ENCODE results near the gene TOPORS.
A peak's percentile ranks its signal among the peaks of the same experiment; 100 is the strongest.

The TOPORS gene

DNA sequence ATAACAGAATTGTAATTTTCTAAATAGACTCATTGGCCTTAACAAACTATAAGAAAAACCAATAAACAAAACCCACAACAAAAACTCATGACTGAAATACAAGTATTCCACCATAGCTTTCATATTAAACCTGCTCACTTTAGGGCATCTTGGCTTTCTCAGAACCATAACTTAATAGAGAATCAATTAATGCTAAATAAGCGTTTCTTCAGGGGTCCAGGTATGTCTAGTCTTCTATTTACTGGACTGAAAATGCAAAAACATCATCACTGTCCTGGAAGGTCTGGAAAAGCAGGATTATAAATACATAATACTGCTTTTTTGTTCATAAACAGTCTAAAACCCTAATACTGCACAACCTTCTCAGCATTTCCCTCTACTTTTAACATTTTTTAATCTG, 6.5 kb downstream of the TOPORS start:
- TF ChIP-seq, protein P1, sequence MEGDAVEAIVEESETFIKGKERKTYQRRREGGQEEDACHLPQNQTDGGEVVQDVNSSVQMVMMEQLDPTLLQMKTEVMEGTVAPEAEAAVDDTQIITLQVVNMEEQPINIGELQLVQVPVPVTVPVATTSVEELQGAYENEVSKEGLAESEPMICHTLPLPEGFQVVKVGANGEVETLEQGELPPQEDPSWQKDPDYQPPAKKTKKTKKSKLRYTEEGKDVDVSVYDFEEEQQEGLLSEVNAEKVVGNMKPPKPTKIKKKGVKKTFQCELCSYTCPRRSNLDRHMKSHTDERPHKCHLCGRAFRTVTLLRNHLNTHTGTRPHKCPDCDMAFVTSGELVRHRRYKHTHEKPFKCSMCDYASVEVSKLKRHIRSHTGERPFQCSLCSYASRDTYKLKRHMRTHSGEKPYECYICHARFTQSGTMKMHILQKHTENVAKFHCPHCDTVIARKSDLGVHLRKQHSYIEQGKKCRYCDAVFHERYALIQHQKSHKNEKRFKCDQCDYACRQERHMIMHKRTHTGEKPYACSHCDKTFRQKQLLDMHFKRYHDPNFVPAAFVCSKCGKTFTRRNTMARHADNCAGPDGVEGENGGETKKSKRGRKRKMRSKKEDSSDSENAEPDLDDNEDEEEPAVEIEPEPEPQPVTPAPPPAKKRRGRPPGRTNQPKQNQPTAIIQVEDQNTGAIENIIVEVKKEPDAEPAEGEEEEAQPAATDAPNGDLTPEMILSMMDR (IDR thresholded peaks at IDR 0.05; ENCODE audit: low read depth, low read length) = no peak
- no peak for DNase-seq (ENCODE audit: extremely low read depth, low read depth)

DNA sequence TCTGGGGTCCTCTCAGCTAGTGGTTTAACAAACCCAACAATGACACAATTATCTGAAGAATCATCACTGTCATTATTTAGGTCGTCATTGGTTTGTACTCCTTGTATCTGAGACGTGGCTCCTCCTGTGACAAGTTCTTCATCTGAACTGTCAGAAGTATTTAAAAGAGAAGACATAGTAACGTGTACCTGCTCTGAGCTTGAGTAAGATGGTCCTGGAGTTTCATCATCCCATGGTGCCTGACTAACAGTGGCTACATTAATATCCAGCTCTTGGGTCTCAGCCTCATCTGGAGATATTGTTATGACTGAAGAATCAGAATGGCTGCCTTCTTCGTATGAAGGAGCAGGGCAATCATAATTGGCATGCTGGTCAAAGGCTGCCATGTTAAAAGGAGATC, 9.3 kb downstream of the TOPORS start:
- DNase-seq (ENCODE audit: extremely low read depth, low read depth) = no peak
- TF ChIP-seq, protein P1 (IDR thresholded peaks at IDR 0.05; ENCODE audit: low read depth, low read length) = no peak

DNA sequence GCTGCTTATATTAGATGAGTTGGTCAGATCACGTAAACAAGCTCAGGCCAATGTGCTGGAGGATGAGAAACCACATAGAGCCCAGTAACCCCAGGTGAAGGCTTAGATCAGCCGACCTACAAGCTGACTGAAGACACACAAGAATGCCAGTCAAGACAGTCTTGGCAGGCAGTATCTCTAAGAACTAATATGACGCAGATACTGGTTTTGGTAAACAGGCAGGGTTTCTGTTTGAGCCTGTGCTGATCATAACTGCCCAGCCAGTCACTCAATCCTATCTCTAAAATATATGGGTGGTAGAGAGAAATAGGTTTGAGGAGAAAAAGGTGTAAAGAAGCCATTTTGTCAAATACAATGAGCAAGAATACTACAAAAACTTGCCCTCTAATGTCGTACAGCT, 18.6 kb downstream of the TOPORS start:
- TF ChIP-seq, protein P1 (IDR thresholded peaks at IDR 0.05; ENCODE audit: low read depth, low read length) = no peak

DNA sequence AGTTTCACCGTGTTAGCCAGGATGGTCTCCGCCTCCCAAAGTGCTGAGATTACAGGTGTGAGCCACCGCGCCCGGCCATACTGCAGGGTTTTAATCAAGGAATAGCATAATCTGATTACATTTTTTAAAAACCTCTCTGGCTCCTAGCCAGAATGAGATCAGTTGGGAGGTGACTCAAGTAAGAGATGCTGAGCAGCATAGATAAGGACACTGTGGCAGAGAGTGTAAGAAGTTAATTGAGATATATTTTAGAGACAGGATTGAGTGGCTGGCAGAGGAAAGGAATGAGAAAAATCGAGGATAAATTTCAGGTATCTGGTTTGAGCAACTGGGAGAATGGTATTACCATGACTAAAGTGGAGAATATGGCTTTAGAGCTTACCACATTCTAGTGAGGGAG, 19.1 kb downstream of the TOPORS start:
- TF ChIP-seq, protein P1 (IDR thresholded peaks at IDR 0.05; ENCODE audit: low read depth, low read length) = no peak
- DNase-seq (ENCODE audit: extremely low read depth, low read depth) = no peak

More for the DNA sequence above, 18.6 kb downstream of the TOPORS start:
- no peak for DNase-seq (ENCODE audit: extremely low read depth, low read depth)

DNA sequence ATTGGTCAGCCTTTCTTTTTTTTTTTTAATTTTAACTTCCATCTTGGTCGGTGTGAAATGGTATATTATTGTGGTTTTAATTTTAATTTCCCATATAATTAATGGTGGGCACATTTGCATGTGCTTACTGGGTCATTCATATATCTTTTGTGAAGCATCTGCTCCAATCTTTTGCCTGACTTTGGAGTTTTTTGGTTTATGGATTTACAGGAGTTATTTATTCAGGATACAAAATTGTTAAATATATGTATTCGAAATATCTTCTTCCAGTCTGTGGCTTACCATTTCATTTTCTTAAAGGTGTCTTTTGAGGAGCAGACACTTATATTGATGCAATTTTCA, 25.7 kb downstream of the TOPORS start:
- TF ChIP-seq, protein P1 (IDR thresholded peaks at IDR 0.05; ENCODE audit: low read depth, low read length) = no peak
- DNase-seq (ENCODE audit: extremely low read depth, low read depth) = no peak

DNA sequence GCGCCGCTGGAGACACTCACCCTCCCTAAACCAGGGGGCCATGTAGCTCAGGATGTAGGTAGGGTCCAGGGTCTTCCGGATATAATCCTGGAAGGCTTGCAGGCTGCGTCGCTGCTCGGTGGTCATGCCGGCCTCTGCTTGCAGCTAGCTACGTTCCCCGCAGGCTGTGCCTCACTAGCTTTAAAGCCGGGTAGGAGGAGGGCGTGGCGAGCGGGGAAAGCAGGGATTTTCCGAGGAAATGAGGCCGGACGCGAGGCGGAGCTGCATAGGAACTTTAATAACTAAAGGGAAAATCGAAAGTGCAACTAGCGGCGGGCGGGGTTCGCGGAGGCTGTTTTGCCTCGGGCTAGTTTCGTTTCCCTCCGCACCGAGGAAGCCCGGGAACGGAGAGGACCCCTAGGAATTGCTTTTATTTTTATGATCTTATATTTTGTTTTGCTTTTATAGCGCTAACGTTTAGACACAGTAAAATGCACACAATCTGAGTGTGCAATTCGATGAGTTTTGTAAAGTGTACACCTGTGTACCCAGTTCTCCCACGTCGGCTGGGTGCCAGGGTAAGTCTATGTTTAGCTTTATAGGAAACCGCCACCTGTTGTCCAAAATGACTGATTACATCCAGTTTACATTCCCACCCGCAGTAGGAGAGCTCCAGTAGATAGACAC, 26.2 kb downstream of the TOPORS start, which contains the start of gene RIGI:
TSS of gene RIGI (minus strand) at position 156 of the 666 bp plus-strand sequence. CDS start at position 126, 30 bp downstream.
- TF ChIP-seq, protein P1 (IDR thresholded peaks at IDR 0.05; ENCODE audit: low read depth, low read length) = peak; percentile 39
- peak; percentile 76 for DNase-seq (ENCODE audit: extremely low read depth, low read depth)

DNA sequence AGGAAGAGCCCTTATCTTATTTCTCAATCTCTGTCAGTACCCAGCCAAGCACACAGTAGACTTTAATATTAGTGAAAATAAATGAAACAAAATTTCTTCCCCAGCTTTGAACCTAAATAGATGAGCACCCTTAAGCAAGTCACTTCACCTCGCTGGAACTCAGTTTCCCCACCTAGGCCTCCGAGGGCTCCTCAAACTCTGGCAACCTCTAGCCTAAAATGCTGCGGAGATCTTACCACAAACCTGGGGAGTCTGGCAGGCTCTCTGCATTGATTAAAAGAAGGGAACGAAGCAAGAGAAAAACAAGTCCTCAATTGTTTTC, 26.7 kb downstream of the TOPORS start:
- no peak for DNase-seq (ENCODE audit: extremely low read depth, low read depth)
- TF ChIP-seq, protein P1 (IDR thresholded peaks at IDR 0.05; ENCODE audit: low read depth, low read length) = no peak
